ENCODE measurements around the gene MINK1.
A peak's percentile ranks its signal among the peaks of the same experiment; 100 is the strongest.
"Not testable (repeated sequence)": the region's sequence is repeated elsewhere in the genome, so short reads cannot be mapped to it uniquely, and the experiment has no call there.

Gene MINK1

DNA sequence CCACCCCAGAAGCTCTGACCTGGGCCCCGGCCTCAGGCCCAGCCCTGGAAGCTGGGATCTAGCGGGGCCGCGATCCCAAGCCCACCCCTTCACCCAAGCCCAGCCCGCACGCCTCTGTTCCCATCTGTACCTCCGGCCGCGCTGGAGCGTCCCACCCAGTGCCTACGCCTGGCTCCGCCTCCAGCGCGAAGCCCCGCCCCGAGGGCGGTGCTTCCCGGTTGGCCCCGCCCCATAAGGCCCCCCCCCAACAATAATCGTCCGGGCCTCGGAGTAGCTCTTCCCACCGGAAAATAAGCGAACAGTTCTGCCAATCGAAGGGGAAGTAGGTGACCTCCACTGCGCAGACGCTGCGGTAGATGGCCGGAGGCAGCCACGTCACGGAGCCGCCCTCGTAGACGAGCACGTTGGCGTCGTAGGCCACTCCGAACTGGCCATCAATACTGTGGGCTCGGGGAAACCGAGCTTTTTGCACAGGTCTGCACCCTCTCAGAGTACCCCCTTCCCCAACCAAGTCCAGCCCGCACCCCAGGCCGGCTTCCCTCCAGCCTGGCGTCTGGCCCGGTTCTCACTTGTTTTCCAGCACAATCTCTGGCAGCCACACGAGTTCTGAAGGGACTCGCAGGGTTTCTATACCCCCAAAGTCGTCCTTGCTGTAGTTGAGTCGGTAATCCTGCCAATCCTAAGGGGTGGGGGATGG lies 68.7 kb downstream of the MINK1 start:
- peak; percentile 46 for DNase-seq

DNA sequence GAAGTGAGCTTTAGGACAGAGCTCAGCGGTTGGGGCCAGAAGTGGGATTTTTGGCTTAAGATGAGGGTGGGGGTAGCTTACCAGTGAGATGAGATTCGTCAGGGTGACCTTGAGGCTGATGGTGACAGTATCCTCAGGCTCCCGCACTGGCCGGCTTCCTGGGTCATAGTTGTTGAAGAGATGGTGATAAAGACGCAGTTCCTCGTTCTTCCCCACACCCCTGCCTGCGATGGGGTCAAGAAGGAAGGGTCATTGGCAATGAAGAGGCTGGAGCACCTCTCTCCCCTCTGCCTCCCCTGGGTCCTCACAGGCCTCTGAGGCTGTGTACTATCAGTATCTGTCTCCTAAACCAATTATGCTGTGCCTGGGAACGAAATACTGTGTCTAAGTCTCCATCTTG lies 69.4 kb downstream of the MINK1 start:
- DNase-seq, result no peak

DNA sequence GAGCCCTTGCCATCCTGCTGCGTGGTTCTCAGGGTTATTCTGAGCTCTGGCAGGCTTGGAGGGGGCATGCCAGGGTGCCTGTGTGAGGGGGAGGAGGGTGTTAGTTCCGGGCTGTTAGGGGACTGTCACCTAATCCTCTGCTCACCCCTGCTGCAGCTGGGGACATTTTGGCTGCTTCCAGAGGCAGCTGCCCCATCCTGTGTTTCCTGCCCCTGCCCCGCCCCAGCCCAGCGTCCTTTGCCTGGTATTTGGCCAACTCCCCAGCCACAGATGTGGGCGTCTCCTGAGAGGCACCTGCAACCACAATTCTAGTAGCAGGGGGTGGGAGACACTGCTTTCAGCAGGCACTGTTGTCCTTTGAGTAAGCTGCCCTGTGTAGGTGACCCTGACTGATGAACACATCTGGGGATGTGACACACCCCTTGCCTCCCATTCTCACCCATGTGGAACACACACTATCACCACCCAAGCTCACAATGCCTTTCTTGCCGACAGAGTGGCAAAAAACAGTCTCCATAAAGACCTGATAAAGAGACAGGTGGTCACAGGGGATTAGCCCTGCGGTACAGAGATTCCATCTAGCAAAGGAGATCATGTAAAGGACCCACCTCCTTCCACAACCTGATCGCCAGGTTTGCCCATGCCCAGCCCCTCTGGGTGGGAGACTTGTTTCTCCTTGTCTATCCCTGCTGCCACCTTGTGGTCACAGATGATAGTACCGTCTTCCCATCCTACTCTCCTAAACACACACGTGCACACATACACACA lies 70.1 kb downstream of the MINK1 start, which contains the start of gene CHRNE:
Gene CHRNE, minus strand, starts transcription at position 48 of the 768 bp plus-strand sequence. Its CDS starts 35 bp downstream, at position 13.
- DNase-seq, result peak; percentile 84

DNA sequence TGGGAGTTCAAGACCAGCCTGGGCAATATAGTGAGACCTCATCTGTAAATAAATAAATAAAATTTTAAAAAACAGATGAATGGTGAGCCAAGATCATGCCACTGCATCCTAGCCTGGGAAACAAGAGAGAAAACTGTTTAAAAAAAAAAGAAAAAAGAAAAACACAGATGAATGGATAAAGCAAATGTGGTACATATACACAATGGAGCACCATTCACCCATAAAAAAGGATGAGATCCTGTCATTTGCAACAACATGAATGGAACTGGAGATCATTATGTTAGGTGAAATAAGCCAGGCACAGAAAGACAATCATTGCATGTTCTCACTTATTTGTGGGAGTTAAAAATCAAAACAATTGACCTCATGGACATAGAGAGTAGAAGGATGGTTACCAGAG lies 73.5 kb downstream of the MINK1 start:
- DNase-seq, result not testable (repeated sequence)

DNA sequence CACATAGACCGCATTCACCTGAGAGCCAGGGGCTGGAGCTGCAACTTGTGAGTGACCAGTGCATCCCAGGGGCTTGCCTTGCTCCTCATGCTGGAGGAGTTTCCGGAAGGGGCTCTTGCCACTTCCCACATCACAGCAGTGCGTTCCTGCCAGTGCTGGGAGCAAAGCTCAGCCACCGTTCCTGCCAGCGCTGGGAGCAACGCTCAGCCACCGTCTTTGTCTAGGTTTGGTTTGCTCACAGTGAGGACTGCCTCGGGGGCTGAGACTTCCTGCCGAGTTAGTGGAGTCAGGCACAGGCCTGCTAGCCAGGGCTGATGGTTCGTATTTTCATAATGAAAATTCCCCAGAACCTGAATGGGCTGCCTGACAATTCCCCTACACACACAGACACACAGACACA lies 75.2 kb downstream of the MINK1 start:
- no peak for DNase-seq

DNA sequence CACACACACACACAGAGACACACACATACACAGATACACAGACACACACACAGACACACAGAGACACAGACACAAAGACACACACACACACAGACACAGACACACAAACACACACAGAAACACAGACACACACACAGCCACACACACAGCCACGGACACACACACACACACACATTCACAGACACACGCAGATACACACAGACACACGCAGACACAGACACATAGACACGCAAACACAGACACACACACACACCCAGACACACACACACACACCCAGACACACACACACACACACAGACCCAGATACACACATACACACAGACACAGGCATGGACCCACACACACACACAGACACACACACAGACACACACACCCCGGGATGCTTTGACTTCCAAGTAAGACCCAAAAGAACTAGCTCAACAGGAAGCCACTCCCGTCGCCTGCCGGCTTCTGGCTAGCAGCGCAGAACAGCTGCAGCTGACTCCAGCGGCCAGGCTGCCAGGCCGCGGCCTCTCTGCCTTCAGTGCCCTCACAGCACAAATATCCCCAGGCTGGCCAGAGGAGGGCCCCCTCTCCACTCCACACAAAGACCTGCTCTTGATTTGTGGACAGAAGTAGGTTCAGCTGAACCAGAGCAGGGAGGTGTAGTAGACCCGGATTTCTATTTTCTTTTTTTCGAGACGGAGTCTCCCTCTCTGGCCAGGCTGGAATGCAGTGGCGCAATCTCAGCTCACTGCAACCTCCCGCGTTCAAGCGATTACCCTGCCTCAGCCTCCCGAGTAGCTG lies 75.8 kb downstream of the MINK1 start:
- peak; percentile 84 for DNase-seq

DNA sequence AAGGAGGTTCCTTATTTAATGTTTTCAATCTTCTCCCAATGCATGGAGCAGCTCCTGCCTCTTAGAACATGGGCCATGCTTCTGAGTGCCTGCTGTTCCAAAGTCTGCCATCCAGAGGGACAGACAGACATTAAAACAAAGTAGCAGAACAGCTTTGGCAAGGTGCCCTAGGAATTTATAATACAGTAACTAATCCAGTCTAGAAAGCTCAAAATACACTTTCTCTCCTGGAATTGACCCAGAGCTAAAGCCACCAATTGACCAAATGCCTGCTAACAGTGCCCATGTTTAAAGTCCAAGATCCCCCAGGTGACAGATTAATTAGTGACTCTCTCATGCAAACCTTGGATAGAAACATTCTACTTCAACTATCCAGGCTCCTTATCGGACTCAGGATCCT lies 80.9 kb downstream of the MINK1 start:
- no peak for DNase-seq

DNA sequence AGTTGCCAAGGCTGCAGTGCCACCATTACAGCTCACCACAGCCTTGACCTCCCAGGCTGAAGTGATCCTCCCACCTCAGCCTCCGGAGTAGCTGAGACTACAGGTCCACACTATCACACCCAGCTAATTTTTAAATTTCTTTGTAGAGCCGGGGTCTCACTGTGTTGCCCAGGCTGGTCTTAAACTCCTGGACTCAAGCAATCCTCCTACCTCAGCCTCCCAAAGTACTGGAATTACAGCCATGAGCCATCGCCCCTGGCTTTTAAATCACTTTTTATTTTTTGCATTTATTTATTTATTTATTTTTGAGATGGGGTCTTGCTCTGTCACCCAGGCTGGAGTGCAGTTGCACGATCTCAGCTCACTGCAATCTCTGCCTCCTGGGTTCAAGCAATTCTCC lies 81.4 kb downstream of the MINK1 start:
- not testable (repeated sequence) for DNase-seq

DNA sequence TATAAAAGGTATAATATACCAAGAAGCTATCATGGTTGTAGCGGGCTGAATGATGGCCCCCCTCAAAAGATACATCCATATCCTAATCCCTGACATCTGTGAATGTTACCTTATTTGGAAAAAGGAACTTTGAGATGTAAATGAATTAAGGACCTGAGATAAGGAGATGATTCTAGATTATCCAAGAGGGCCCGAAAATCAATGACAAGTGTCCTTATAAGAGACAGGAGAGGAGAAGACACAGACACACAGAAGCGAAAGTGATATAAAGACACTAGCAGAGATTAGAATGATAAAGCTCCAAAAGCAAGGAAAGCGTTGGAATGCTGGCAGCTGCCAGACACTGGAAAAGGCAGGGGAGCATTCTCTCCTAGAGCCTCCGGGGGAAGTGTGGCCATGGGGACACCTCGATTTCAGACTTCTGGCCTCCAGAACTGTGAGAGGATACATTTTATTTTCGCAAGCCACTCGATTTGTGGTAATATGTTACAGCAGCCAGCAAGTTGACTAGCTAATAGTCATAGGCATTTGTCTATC lies 86.4 kb downstream of the MINK1 start:
- no peak for DNase-seq

DNA sequence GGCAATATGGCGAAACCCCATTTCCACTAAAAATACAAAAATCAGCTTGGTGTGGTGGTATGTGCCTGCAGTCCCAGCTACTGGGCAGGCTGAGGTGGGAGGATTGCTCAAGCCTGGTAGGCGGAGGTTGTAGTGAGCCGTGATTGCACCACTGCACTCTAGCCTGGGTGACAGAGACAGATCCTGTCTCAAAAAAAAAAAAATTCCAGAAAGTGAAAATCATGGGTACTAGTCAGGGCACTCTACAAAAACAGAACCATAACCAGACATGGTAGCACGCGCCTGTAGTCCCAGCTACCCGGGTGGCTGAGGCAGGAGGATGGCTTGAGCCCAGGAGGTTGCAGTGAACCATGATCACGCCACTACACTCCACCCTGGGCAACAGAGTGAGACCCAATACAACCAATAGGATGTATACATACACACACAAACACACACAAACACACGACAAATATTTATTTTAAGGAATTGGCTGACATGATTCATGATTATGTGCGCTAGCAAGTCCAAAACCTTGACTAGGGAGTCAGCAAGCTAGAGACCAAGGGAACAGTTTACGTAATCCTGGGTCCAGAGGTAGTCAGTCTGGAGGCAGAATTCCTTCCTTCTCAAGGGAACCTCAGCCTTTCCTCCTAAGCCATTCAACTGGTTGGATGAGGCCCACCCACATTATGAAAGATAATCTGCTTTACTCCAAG lies 87.4 kb downstream of the MINK1 start:
- DNase-seq, result no peak

DNA sequence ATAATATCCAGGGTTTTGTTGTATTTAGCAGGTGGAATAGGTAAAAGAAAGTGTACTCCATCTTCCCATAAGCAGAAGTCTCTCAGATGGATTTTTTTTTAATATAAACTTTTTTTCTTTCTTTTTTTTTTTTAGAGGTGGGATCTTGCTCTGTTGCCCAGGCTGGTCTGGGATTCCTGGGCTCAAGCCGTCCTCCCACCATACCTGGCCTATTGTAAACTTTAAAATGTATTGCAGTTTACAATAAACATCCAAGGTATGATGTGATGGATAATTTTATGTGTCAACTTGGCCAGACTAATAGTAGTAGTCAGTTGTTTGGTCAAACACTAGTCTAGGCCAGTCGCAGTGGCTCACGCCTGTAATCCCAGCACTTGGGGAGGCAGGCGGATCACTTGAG lies 88.2 kb downstream of the MINK1 start:
- DNase-seq, result no peak

DNA sequence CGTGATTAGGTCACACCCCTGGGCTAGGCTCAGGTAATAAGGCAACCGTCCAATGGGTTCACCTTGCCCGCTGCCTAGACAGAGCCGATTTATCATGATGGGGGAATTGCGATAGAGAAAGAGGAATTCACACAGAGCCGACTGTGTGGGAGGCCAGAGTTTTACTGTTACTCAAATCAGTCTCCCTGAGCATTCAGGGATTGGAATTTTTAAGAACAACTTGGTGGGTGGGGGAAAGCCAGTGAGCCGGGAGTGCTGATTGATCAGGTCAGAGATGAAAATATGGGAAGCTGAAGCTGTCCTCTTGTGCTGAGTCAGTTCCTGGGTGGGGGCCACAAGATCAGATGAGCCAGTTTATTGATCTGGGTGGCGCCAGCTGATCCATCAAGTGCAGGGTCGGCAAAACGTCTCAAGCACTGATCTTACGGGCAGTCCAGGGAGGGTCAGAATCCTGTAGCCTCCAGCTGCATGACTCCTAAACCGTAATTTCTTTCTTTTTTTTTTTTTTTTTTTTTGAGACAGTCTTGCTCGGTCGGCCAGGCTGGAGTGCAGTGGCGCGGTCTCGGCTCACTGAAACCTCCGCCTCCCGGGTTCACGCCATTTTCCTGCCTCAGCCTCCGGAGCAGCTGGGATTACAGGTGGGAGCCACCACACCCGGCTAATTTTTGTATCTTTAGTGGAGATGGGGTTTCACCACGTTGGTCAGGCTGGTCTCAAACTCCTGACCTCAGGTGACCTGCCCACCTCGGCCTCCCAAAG lies 93.6 kb downstream of the MINK1 start:
- DNase-seq, result not testable (repeated sequence)

DNA sequence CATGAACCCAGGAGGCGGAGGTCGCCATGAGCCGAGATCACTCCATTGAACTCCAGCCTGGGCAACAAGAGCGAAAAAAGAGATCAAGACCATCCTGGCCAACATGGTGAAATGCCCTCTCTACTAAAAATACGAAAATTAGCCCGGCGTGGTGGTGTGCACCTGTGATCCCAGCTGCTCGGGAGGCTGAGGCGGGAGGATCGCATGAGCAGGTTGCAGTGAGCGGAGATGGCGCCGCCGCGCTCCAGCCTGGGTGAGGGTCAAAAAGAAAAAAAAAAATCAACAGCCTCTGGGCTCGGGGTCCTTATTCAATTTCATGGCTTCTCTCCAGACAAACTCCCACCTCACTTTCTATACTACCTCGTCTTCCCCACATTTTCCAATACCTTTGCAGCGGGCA lies 95.7 kb downstream of the MINK1 start:
- no peak for DNase-seq

DNA sequence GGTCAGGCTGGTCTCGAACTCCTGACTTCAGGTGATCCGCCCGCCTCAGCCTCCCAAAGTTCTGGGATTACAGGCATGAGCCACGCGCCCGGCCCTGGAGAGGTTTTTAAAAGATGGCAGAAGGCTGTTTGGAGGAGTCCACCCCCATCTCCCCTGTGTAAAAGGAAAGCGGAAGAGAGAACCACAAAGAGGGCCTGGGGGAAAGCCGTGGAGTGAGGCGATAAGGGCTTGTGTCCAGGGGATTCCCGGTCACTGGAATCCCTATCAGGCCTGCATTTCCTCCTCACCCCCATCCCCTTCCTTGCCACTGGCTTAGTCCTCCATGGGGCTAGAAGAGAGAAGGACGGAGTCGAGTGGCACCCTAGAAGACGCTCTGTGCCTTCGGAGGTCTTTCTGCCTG lies 98.8 kb downstream of the MINK1 start, which contains the start of gene GP1BA:
Gene GP1BA, plus strand, starts transcription at position 315 of the 400 bp plus-strand sequence. CDS start 328 bp downstream, outside the sequence.
- no peak for DNase-seq

DNA sequence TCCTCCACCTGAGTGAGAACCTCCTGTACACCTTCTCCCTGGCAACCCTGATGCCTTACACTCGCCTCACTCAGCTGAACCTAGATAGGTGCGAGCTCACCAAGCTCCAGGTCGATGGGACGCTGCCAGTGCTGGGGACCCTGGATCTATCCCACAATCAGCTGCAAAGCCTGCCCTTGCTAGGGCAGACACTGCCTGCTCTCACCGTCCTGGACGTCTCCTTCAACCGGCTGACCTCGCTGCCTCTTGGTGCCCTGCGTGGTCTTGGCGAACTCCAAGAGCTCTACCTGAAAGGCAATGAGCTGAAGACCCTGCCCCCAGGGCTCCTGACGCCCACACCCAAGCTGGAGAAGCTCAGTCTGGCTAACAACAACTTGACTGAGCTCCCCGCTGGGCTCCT lies 99.6 kb downstream of the MINK1 start:
- no peak for DNase-seq

DNA sequence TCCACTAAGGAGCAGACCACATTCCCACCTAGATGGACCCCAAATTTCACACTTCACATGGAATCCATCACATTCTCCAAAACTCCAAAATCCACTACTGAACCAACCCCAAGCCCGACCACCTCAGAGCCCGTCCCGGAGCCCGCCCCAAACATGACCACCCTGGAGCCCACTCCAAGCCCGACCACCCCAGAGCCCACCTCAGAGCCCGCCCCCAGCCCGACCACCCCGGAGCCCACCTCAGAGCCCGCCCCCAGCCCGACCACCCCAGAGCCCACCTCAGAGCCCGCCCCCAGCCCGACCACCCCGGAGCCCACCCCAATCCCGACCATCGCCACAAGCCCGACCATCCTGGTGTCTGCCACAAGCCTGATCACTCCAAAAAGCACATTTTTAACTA lies 100.5 kb downstream of the MINK1 start:
- no peak for DNase-seq

DNA sequence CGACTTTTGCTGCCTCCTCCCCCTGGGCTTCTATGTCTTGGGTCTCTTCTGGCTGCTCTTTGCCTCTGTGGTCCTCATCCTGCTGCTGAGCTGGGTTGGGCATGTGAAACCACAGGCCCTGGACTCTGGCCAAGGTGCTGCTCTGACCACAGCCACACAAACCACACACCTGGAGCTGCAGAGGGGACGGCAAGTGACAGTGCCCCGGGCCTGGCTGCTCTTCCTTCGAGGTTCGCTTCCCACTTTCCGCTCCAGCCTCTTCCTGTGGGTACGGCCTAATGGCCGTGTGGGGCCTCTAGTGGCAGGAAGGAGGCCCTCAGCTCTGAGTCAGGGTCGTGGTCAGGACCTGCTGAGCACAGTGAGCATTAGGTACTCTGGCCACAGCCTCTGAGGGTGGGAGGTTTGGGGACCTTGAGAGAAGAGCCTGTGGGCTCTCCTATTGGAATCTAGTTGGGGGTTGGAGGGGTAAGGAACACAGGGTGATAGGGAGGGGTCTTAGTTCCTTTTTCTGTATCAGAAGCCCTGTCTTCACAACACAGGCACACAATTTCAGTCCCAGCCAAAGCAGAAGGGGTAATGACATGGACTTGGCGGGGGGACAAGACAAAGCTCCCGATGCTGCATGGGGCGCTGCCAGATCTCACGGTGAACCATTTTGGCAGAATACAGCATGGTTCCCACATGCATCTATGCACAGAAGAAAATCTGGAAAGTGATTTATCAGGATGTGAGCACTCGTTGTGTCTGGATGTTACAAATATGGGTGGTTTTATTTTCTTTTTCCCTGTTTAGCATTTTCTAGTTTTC lies 101.2 kb downstream of the MINK1 start:
- DNase-seq, result peak; percentile 34

DNA sequence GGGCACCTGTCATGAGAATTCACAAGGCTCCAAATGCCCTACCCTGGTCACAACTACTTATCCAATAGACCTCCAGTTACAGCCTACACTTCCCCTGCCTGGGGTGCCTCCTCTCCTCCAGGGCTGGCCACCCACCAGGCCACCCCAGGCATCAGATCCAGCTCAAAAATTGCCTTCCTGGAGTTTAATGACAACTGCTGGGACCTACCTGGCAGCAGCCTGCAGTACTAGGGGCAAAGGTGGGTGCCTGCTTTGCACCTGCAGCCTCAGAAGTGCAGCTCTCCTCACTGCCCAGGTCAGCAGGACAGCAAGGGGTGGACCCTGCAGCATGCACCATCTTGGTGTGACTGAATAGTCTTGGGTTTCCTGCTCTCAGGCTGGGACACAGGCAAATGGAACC lies 102.5 kb downstream of the MINK1 start:
- DNase-seq, result no peak

DNA sequence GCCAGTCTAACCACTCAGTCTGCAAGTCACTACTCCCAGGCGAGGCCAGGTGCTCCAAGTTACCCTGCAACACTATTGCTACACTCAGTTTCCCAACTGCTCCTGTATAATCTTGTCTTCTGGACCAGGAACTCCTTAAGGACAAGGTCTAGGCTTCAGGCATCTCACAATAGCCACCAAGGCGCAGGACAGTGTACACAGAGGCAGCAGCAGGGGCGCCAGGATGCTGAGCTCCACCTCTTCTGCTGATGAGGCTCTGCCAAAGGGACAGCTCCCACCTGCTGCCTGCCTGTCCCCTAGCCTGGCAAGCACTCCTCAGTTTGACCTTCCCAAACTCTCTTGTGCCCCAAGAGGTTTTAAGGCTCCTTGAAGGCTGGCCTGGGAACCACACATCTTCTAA lies 103.3 kb downstream of the MINK1 start:
- no peak for DNase-seq

DNA sequence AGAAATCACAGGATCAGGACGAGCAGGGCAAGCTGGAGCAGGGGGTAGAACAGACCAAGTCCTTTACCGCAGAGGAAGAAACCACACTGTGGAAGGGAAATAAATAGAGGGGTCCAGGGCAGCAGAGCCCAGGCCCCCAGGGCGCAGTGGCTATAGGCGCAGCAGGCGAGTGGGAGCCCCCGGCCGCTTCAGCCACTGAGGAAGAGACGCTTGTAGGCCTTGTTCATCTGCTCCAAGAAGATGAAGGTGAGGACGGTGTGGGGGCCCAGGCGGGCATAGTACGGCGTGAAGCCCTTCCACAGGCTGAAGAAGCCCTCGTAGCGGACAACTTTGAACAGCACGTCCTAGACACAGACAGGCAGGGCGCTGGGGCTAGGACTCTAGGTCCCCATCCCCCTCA lies 104.4 kb downstream of the MINK1 start:
- DNase-seq, result no peak

DNA sequence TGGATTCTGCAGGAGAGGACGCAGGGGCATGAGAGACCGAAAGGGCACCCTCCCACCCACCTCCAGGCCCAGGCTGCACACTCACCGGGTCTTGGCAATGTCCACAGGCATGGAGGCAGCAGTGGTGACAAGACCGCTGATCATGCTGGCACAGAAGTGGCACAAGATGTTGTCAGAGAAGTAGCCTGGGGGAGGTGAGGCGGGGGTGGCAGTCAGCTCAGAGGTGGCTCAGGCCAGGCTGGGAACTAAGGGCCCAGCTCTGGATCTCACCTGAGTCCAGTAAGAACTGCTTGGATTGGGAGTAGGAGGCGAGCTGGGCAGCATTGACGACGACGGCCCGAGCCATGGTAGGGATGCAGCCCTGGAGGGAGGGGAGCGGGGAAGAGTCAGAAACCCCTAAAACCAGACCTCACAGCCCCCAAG lies 104.9 kb downstream of the MINK1 start:
- no peak for DNase-seq
